ENCODE data around the gene FAM47E.

Gene FAM47E

DNA sequence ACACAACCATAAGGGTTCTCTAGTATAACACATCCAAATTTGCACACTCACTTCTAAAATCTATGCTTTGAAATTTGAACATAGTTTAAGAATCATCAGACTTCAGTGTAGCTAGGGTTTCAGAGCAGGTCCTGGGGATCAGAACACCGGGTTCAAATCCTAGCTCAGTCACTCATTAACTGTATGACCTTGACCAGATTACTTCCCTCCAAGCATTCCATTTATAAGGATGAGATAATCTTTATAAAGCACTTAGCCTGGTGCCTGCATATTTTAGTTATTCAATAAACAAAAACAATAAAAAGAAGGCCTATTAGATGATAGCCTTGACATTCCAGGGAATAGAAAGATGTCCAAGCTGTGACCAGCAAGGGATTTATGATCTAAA lies 50.2 kb downstream of the FAM47E start:
- no peak for DNase-seq (ENCODE audit: low read depth)

DNA sequence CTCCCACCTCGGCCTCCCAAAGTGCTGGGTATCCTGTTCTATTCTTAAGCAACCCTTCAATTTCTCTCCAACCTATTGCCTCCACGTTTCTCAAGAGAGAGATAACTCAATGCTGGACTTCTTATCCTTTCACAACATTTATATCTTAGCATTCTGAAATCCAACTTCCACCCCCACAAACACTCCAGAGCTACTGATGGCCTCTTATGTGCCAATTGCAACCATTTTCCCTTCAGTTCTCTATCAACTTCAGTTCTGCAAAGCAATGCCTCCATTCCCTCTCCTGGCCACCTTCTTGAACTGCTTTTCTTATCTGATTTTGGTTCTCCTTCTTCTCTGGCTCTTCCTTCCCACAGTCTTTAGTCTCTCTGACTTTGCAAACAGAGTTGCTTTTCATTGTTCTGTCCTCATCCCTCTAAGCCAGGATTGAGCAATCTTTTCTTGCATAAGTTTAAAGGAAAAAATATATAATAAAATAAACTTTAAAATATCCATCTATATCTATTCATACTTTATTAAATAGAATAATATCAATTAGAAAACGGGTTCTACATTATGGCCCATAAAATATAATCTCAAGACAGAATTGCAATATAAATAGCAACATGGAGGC lies 51.4 kb downstream of the FAM47E start:
- no peak for DNase-seq (ENCODE audit: low read depth)

DNA sequence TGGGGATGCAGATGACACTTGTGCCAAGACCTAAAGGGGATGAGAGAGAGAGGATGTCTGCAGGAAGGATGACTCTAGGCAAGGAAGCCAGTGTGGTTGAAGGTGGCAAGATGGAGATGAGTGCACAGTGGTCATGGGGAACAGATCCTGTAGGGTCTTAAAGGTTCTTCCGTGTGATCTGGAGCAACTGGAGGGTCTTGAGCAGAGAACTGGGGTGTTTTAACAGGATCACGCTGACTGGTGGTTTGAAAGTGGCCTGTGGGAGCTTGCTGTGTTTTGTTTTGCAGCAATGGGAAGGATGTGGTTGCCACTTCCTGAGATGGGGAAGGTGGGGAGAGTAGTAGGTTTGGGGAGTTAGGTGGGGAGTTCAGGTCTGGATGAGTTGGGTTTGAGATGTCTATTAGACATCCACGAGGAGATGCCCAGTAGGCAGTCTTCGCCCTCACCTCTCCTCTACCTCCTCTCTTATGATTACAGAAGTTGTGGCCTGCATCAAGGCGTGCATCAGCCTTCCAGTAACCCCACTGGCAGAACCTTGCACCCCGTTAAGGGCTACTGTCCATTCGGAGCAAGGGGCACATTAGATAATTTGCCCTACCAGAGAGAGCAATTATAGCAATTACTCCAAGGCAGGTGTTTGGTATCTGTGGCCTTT lies 53.6 kb downstream of the FAM47E start:
- DNase-seq (ENCODE audit: low read depth): no peak

DNA sequence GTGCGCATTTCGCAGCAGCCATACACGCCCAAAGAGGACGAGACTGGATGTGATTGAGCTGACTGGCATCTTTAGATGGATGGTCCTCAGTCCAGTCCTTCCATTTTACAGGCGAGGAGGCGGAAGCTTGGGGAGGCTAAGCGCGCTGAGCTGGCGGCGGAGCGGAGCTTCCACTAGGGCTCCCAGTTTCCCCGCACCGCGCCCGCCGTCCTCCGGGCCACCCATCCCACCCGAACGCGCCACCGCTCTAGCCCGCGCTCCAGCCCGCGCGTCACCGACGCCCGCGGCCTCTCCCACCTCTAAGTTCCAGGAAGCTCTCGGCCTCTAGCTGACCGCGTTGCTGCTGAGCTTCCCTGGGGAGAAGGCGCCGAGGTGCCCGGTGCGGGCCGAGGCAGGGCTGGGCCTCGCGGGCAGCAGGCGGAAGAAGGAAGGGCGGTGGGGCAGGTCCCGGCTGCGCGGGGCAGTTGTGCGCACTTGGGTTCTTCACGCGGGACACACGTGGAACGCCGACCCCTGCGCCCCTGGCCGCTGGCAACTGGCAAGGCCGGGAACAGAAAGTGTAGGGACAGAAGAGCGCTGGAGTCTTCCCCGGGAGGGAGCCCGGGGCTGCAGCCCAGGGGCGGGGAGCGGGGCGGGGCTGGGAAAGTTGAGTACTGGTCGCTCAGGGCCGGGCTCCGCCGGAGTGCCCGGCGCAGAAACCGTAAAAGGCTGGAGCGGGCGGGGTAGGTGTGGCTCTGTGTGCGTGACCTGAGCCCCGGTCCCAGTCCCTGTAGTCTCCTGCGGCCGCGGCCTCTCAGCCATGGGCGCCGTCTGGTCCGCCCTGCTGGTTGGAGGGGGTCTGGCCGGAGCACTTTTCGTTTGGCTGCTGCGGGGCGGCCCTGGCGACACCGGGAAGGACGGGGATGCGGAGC lies 54.7 kb downstream of the FAM47E start, which contains the start of gene STBD1:
STBD1 (plus strand) TSS at position 763 of the 911 bp plus-strand sequence; CDS start at position 800, 37 bp downstream.
- no peak for DNase-seq (ENCODE audit: low read depth)

DNA sequence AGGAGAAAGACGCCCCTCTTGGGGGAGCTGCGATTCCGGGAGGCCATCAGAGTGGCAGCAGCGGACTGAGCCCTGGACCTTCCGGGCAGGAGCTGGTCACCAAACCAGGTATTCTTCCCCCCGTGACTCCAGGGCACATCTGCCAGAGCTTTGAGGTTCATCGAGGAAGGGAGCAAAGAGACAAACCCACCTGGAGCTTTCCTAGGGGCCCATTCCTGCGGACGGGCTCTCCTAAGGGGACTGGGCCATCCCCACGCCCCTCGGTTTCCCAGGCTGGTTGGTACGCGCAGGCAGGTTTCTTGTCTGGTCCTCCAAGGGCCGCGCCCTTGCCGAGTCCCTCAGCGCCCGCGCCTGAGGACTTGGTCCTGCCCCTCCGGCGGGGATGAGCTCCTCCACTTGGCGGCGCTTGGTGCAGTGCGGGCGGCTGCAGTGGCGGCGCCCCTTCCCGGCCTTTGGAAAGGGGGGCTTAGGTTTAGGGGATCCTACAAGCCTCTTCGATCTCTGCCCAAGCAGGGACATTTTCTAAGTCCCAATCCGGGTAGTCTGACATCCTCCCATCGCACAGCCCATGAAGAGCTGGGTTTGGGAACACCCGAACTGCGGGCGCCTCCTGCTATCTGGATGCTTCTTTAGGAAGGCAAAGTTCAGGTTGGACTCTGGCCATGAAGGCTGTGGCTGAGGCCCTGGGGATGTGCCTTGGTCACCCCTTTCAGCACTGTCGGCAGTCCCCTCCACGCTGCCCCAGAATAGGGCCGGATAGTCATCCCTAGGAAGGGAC lies 55.5 kb downstream of the FAM47E start:
- no peak for DNase-seq (ENCODE audit: low read depth)

DNA sequence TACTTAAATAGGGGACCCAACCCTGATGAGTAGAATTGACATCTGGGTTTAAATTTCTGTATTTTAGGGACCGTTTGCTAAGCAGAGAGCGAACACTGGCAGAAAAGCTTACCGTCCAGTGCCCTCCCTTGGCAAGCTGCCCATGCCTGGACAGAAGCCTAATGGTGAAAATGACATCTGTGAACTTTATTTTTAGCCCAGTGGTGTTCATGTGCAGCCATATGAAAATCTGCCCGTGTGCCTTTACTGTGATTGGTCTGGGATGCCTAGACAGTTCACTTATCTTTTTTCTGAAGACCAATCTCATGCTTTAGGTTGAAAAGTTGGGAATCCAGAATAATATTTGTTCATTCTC lies 56.1 kb downstream of the FAM47E start:
- DNase-seq (ENCODE audit: low read depth): no peak

DNA sequence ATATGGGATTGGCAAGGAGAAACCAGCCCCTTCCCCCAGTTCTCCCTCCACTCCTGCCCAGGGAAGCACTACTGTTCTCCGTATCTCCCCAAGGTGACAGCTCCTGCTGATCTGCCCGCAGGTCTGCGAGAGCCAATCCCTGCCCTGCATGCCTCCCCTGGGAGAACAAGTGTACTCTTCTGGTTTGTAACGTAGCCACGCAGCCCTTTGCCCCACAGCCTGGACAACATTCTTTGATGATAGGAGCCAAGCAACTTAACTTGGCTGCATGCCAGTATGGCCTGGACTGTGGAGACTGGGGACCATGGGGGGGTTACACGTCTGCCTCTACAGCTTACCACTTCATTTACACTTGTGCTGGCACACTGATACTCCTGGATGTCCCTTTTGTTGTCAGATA lies 57.0 kb downstream of the FAM47E start:
- no peak for DNase-seq (ENCODE audit: low read depth)

DNA sequence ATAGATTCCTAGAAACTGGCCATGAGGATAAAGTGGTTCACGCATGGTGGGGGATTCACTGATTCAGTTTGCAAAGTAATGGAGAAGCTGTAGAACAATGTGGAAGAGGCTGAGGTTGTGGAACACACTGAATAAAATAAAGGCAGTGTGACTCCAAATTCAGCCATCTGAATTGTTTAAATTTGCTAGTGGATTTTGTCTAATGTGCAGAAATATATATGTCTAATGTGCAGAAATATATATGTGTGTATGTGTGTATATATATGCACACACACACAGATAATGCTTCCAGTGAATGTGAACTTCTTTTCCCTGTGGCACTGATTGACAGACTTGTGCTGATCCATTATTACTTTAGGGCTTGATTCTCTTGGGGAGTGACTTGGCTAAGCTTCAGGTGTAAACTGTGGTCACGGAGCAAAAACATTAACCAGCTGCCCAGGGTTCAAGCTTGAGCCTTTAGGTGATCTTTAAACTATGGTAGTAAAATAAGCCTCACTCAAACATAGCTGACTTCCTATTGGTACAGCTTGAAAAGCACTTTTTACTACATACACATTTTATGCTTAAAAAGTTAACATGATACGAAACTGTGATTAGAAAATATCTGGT lies 58.5 kb downstream of the FAM47E start:
- DNase-seq (ENCODE audit: low read depth): no peak

DNA sequence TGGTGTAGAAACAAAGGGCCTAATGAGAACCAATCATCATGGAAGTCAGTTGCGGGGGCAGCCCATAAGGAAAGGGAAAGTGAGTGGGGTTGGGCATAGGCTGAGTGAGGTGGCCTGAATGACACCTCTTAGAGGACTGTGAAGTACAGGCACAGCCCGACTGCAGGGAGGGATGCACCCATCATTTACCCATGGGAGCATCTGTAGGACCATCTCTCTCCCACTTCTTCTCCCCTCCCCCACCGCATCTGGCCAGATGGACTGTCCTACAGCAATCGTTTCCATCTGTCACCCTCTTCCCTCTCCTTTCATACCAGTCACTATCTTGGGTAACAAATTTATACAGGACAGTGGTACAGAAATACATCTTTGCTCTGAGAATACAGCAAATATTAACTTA lies 59.2 kb downstream of the FAM47E start:
- no peak for DNase-seq (ENCODE audit: low read depth)

DNA sequence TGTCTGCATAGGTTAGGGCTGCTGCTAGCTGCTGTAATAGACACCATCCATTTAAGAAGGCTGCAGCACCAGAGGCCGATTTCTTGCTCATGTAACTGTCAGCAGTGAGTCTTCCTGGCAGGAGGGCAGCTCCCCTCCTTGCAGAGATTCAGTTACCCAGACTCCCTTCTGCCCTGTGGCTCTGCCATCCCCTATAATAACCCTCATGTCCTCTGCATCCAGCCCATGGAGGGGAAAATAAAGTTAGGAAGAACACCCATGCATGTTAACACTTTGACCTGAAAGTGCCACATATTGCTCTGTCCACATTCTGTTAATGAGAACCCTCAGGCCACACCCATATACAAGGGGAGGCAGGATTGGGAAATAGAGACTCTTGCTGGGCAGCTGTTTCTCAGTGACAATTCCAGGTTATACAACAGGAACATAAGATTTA lies 60.4 kb downstream of the FAM47E start:
- DNase-seq (ENCODE audit: low read depth): no peak

DNA sequence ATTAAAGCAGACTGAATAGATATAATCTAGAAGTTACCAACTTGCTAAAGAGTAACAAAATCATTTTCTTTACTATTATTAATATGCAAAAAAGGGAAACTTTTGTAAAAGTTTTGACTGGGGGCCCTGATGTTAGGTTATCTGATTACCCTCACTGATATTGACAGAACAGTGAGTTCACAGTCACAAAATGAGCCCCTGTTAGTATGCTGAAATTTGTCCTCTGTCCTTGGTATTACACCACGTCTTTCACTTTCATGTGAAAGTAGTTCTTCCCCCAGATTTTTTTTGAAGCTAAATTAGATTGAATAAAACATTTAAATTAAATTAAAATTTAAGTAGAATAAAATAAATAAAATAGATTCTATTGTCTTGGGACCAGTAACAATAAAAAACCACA lies 60.9 kb downstream of the FAM47E start:
- DNase-seq (ENCODE audit: low read depth): no peak

DNA sequence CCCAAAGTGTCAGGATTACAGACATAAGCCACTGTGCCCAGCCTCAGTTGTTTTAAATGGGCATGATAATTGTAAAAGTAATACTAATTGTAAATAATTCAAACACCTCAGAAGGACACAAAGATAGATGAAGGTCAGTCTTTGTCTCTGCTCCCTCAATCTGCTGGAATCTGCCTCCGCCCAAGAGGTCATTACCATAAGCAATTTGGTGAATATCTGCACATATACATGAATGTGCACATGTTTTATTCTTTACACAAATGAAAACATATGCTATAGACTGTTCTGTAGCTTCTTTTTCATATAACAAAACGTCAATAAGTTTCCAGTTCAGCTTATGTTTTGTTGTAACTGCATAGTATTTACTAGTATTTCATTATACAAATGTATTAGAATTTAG lies 62.0 kb downstream of the FAM47E start:
- DNase-seq (ENCODE audit: low read depth): no peak

DNA sequence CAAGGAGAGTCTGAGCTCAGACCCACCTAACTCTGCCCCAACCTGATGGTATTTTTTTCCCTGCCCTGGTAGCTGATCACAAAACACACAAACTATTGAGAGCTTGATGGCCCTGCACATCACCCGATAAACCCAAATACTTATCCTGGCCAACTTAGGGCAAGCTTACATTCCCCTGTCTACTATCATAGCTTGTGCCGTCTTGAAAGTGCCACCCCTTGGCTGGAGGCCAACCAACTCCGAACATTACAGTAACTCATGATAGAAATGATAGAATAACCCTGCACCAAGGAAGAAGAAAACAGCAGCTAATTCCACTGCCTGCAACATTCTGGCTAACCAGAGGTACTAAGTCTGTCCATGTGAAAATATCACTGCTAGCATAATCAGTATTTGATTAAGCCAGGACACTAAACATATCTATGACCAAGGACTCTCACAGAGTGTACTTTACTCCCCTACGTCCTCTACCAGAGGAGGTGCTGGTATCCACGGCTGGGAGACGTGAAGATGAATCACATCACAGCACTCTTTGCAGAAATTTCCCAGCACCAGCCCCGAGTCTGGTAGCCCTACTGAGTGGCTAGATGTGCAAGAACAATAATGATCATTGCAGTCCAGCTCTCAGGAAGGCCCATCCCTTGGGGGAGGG lies 63.9 kb downstream of the FAM47E start:
- no peak for DNase-seq (ENCODE audit: low read depth)

DNA sequence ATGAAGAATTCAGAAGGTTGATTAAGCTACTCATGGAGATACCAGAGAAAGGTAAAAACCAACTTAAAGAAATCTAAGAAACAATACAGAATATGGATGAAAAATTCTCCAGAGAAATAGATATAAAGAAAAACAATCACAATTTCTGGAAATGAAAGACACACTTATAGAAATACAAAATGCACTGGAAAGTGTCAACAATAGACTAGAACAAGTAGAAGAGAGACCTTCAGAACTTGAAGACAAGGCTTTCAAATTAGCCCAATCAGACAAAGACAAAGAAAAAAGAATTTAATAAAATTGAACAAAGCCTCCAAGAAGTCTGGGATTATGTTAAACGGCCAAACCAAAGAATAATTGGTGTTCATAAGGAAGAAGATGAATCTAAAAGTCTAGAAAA lies 64.6 kb downstream of the FAM47E start:
- DNase-seq (ENCODE audit: low read depth): no peak

DNA sequence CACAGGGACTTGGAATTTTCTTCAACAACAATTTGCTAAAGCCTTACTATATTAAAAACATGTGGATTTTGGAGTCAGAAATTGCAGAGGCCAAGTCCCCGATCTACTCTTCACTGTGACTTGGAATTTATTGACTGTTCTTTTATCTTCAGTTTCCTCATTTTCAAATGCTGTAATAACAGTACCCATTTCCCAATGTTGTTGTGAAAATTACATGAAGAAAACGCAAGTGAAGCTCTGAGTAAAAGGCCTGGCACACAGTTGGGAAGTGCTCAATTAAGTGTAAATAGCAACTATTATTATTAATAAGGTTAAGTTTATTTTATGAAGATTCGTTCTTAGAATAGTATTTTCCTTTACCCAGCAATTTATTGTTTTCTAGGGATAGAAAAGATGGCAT lies 70.7 kb downstream of the FAM47E start:
- DNase-seq (ENCODE audit: low read depth): no peak

DNA sequence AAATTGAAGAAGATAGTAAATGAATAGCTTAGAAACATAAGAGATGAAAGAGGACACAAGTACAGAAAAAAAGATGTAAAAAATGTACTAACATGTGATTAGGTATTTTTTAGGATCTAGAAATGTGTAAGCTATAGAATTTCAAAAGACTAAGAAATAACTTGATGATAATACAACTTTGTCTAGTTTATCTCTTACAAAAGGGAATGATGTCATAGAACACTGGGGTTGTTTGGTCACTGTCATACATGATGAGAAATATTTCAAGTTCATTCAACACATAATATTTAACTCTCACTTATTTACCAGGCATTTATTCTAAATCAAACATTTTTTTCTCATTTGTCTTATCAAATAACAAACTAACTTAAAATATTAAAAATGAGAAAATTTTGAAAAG lies 73.6 kb downstream of the FAM47E start:
- no peak for DNase-seq (ENCODE audit: low read depth)

DNA sequence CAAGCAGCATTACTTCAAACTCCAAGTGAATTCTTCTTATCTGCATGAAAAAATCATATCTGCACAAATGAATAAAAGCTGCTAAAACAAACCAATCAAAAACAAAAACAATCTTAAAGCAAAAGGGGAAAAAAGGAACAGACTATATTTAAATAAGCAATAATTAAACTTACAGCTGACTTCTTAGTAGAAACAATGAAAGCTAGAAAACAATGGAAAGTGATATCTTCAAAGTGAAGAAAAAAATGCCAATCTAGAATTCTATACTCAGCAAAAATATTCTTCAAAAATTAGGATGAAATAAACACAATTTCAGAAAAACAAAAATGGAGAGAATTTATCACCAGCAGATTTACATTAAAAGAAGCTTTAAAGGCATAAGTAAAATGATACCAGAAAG lies 75.0 kb downstream of the FAM47E start:
- DNase-seq (ENCODE audit: low read depth): no peak
